Astrocyte (in vitro differentiated cells and primary cell): ENCODE measurements around the gene ANAPC7.

ENCODE experiments used
- EZH2 ChIP-seq: IDR thresholded peaks from 2 replicates; pipeline ENCODE4 v1.6.1; 2012; ENCODE audit warnings: mild to moderate bottlenecking, low read length, inconsistent platforms; ENCODE audit not compliant: insufficient read depth
- TF ChIP-seq, protein P1 (sequence below): IDR thresholded peaks from 2 replicates; pipeline ENCODE4 v1.5.1; 2011; ENCODE audit warnings: low read depth, mild to moderate bottlenecking, inconsistent platforms, low read length, moderate library complexity; ENCODE audit not compliant: insufficient read depth

DNA sequence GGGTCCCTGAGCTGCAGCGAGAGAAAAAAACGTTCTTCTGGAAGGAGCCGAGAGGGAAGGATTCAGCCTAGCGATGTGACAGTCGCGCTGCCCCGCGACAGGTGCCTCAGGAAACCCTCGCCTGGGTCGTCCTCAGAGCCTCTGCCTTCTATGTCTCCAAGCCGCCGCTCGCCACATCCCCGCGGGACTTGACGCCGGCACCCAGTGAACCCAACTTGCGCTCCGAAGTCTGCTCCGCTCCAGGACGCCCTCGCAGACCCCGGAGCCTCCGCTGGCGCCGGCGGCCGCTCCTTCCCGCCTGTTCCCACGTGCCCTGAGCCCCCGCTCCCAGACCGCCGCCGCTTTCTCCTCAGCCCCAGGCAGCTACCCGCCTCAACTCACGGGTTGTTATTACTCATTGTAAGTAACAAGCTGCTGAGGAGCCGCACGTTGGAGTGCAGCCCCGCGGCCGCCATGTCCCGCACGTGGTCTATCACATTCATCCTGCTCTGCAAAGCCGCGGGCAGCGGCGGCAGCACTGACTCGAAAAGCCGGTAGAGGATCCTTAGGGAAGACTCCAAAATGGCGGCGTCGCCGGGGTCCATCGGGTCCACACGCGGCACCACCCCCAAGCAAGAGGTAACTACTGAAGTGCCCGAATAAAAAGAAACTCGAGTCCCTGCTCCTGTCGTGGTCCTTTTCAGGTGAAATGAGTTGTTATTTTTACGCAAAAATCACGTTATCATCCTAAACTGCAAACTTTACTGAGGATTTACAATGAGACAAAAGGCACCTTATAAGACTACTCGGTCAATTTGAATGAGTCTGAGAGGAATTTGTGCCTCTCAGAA is at the start of gene ANAPC7:
- TF ChIP-seq EZH2: no peak
- TF ChIP-seq, protein P1, sequence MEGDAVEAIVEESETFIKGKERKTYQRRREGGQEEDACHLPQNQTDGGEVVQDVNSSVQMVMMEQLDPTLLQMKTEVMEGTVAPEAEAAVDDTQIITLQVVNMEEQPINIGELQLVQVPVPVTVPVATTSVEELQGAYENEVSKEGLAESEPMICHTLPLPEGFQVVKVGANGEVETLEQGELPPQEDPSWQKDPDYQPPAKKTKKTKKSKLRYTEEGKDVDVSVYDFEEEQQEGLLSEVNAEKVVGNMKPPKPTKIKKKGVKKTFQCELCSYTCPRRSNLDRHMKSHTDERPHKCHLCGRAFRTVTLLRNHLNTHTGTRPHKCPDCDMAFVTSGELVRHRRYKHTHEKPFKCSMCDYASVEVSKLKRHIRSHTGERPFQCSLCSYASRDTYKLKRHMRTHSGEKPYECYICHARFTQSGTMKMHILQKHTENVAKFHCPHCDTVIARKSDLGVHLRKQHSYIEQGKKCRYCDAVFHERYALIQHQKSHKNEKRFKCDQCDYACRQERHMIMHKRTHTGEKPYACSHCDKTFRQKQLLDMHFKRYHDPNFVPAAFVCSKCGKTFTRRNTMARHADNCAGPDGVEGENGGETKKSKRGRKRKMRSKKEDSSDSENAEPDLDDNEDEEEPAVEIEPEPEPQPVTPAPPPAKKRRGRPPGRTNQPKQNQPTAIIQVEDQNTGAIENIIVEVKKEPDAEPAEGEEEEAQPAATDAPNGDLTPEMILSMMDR: no peak
